ENCODE results near the gene HRK. TPM values are rescaled to one million over a fixed set of nuclear protein-coding genes. Genes with fewer than 3 reads are reported as not detected.

The HRK gene
- total RNA-seq (2021) (1.4 to 3.5 TPM (median 1.6 TPM) in 3 replicates), Bru-seq, nascent RNA (percentile 36 among the genes with signal in this experiment)
- long read RNA-seq, experiment 1, full-length matches to known transcripts = 11 of 17 reads
- long read RNA-seq, experiment 1, partial matches to known transcripts = 0 of 17 reads
- long read RNA-seq, experiment 1, other reads (novel, unspliced or antisense) = 6 of 17 reads
- long read RNA-seq, experiment 2, full-length matches to known transcripts = 1 of 2 reads
- long read RNA-seq, experiment 2, partial matches to known transcripts = 0 of 2 reads
- long read RNA-seq, experiment 2, other reads (novel, unspliced or antisense) = 1 of 2 reads
- long read RNA-seq, experiment 3, full-length matches to known transcripts = 1 of 1 reads
- long read RNA-seq, experiment 3, partial matches to known transcripts = 0 of 1 reads
- long read RNA-seq, experiment 3, other reads (novel, unspliced or antisense) = 0 of 1 reads

- DNase-seq (ENCODE audit: low spot score) (peak; percentile 48), ATAC-seq (peak; percentile 3; the same call in 1 of the 2 replicates)
- Mint-ChIP-seq H3K27ac (peak within 1 kb of the TSS; percentile 57; the same call in 1 of the 2 replicates), H3K4me1 (peaks cover 32% of the 10 kb centered on the region), H3K36me3 (no peaks in the 10 kb centered on the region), H3K9me3 (no peaks in the 10 kb centered on the region), H3K27me3 (ENCODE audit: low read depth) (peaks cover 82% of the 10 kb centered on the region), H3K4me3 (peak within 1 kb of the TSS; percentile 94)
- POLR2A ChIA-PET = no interaction called here
- TF ChIP-seq ZNF219 (CRISPR knock-in tag; IDR thresholded peaks at IDR 0.05; ENCODE audit: borderline replicate concordance) (no peak), FOXP4 (CRISPR knock-in tag; IDR thresholded peaks at IDR 0.05) (peak; percentile 4; the same call in 1 of the 2 replicates)
- CTCF ChIA-PET = interaction anchor here (0.8 to 4.5 kb wide), 5 partner anchors 18 to 237 kb away, joined by 3 to 46 read pairs (median 10); no protein-coding TSS in a partner anchor
Observed at GRCh38 chr12:116881325-116881876, at the start of gene HRK. Gene HRK (minus strand): TSS chr12:116881441. CDS start chr12:116881307, 134 bp downstream.

GRCh38 chr12:116929885-116930284, 48.6 kb upstream of the HRK start:
- Mint-ChIP-seq H3K27me3 (ENCODE audit: low read depth) (no peaks in the 10 kb centered on the region), H3K36me3 (peaks cover 12% of the 10 kb centered on the region), H3K4me1 (peaks cover 7% of the 10 kb centered on the region), H3K27ac (no peak overlapping the region), H3K4me3 (no peak overlapping the region), H3K9me3 (no peaks in the 10 kb centered on the region)
- no peak for TF ChIP-seq CREB1 (CRISPR knock-in tag; IDR thresholded peaks at IDR 0.05)
- ChIA-PET CTCF (no interaction called here), POLR2A (no interaction called here)
- no peak for ATAC-seq
- no peak for DNase-seq (ENCODE audit: low spot score)

GRCh38 chr12:116928504-116928903, 47.3 kb upstream of the HRK start:
- TF ChIP-seq ARID4B (CRISPR knock-in tag; IDR thresholded peaks at IDR 0.05; ENCODE audit: borderline replicate concordance) = no peak
- no peak for TF ChIP-seq NFE2L1 (CRISPR knock-in tag; IDR thresholded peaks at IDR 0.05)
- no peak for TF ChIP-seq MLX (CRISPR knock-in tag; IDR thresholded peaks at IDR 0.05)
- TF ChIP-seq FOXP4 (CRISPR knock-in tag; IDR thresholded peaks at IDR 0.05) = no peak
- no peak for TF ChIP-seq FOXP1 (CRISPR knock-in tag; IDR thresholded peaks at IDR 0.05; ENCODE audit: borderline replicate concordance)
- H3K4me3 Mint-ChIP-seq = no peak overlapping the region
- H3K9me3 Mint-ChIP-seq = no peaks in the 10 kb centered on the region
- ChIA-PET CTCF (no interaction called here), POLR2A (no interaction called here)
- H3K27ac Mint-ChIP-seq = peak overlapping the region; percentile 77; the same call in 1 of the 2 replicates
- peaks cover 10% of the 10 kb centered on the region for H3K4me1 Mint-ChIP-seq
- peaks cover 11% of the 10 kb centered on the region for H3K36me3 Mint-ChIP-seq
- ATAC-seq = no peak
- no peaks in the 10 kb centered on the region for H3K27me3 Mint-ChIP-seq (ENCODE audit: low read depth)
- no peak for DNase-seq (ENCODE audit: low spot score)
